Activated T-cell treated with anti-CD3 and anti-CD28 coated beads, Interleukin-2, amount 50 U/mL, for 4 hours (primary cell): Measurements from ENCODE around the gene DLG2. TPM values are rescaled to one million over a fixed set of nuclear protein-coding genes. Genes with fewer than 3 reads are reported as not detected.

ENCODE experiments used
- ATAC-seq, 2 donors: fragments of 200-7000 bp; cut with Tn5 transposase; one replicate each; pipeline ENCODE4 v1.10.0; 2021
- DNase-seq: peaks from one replicate; pipeline ENCODE4 v3.0.0-alpha.2; 2020
- H3K27me3 Mint-ChIP-seq: one replicate; pipeline ENCODE4 v1.8.0; 2021; ENCODE audit warnings: low read depth, mixed read lengths
- H3K36me3 Mint-ChIP-seq: one replicate; pipeline ENCODE4 v1.8.0; 2022; ENCODE audit warnings: mixed read lengths; ENCODE audit not compliant: insufficient read depth
- H3K4me1 Mint-ChIP-seq: one replicate; pipeline ENCODE4 v1.8.0; 2021; ENCODE audit warnings: low read depth, mixed read lengths
- H3K4me3 Mint-ChIP-seq: one replicate; pipeline ENCODE4 v1.8.0; 2021; ENCODE audit warnings: mild to moderate bottlenecking, moderate library complexity, mixed read lengths
- H3K9me3 Mint-ChIP-seq: one replicate; pipeline ENCODE4 v1.8.0; 2021; ENCODE audit warnings: mixed read lengths
- total RNA-seq, 3 donors: library from RNA; stranded (reverse); gene quantifications; one replicate each; pipeline ENCODE4 v1.2.1, GENCODE V29; 2021

DLG2 gene
- total RNA-seq, 3 donors from 2014 or later = 0.54 to 1.3 (median 0.58) TPM

DNA sequence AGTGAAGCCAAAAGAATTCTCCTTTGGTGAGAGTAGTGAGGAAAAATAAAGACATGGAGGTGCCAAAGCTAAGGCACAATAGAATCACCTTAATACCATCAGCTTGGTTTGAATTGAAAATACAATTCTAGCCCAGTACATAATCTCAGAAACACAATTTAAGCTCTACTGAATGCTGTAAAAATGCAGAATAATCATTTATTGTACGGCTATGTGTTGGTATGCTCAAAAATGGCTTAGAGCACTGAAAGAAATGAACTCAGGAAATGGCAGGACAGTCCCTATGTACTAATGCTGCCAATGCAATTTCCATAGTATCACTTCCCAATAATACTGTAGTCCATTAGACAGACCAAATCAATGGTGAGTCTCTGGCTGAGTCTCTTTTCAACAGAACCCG lies 798.5 kb downstream of the DLG2 start:
- ATAC-seq = no peak
- no peaks in the 10 kb centered on the region for H3K36me3 Mint-ChIP-seq
- no peak for DNase-seq
- H3K4me1 Mint-ChIP-seq = no peaks in the 10 kb centered on the region
- no peaks in the 10 kb centered on the region for H3K27me3 Mint-ChIP-seq
- no peak overlapping the region for H3K4me3 Mint-ChIP-seq
- peaks cover 16% of the 10 kb centered on the region for H3K9me3 Mint-ChIP-seq

DNA sequence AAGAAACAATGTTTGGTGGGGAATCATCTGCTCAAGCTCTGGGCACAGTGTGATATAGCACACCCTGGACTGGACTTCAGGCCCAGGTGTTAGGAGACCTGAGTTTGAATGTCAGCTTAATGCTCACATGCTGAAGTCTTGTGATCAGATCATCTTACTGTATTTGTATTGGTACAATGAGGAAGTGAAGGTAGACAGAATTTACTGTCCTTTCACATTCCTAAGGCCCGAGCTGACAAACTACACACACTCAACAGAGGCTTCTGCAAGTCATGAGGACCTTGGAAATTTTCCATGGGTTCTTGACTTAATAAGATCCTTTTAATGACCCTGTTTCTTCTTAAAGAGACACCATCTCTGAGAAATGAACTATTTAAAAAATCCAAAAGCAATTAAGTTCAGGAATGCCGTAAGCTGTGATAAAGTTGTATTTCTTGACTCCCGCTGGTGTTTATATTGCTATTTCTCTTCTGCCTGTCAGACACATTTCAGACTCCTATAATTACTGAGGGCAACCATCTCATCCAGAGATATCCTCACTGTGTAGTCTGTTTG lies 802.0 kb downstream of the DLG2 start:
- Mint-ChIP-seq H3K27me3 (no peaks in the 10 kb centered on the region), H3K36me3 (no peaks in the 10 kb centered on the region), H3K4me3 (no peak overlapping the region), H3K4me1 (no peaks in the 10 kb centered on the region), H3K9me3 (peaks cover 13% of the 10 kb centered on the region)
- no peak for ATAC-seq
- no peak for DNase-seq

DNA sequence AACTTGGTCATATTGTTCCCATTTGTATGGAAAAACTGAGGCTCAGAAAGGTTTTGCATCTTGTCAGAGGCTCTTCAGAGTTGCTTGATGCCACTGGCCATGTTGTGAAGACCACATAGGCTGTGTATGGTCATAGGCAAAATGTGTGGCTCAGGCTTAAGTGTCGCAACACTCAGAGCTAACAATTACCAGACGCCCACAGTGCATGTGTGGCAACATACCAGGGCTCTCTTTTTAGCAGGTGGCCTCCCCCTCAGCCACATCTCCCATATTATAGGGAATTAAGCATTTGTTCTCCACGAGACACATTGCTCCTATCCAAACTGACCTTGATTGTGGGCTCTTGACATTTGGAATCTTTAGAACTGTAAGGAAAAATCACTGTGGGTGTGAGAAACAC lies 802.5 kb downstream of the DLG2 start:
- Mint-ChIP-seq H3K4me3 (no peak overlapping the region), H3K36me3 (no peaks in the 10 kb centered on the region), H3K4me1 (no peaks in the 10 kb centered on the region), H3K27me3 (no peaks in the 10 kb centered on the region), H3K9me3 (peaks cover 13% of the 10 kb centered on the region)
- DNase-seq (no peak), ATAC-seq (no peak)

DNA sequence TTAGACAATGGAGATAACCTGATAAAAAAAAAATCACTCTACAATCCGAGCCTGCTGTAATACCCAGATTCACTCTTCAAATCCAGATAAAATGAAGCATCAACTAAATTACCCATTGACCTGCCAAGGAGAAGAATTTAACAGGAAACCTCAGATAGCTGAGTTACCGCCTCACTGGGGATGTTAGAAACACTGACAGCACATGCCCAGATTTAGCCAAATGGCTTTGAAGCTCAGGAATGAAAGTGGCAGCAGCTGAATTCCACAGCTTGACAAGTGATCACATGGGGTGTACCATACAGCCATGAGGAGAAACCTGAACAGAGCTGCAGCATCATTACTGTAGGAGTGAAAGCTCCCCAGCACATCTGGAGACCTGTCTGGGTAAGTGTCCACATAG lies 807.6 kb downstream of the DLG2 start:
- no peak for ATAC-seq
- H3K4me1 Mint-ChIP-seq = no peaks in the 10 kb centered on the region
- no peak for DNase-seq
- peaks cover 7% of the 10 kb centered on the region for H3K9me3 Mint-ChIP-seq
- H3K4me3 Mint-ChIP-seq = no peak overlapping the region
- no peaks in the 10 kb centered on the region for H3K36me3 Mint-ChIP-seq
- no peaks in the 10 kb centered on the region for H3K27me3 Mint-ChIP-seq

DNA sequence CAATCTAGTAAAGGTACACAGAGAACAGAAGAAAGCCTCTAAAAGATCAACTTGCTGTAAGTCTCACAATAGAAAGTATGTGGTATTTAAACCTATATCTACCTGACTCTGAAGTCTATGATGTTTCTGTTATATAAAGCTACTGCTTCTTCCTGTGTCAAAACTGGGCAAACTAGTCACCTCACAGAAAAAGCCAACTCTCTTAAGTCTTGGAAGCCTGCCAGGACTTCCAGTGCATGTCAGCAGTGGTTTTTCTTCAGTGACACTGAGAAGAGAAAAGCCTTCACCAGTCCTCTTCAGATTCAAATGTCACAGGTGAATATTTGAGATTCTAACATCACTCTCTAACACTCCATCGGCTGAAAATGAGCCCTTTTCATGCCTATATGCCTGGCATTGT lies 808.0 kb downstream of the DLG2 start:
- no peak for ATAC-seq
- Mint-ChIP-seq H3K36me3 (no peaks in the 10 kb centered on the region), H3K27me3 (no peaks in the 10 kb centered on the region), H3K9me3 (peaks cover 11% of the 10 kb centered on the region), H3K4me3 (no peak overlapping the region), H3K4me1 (no peaks in the 10 kb centered on the region)
- DNase-seq = no peak

DNA sequence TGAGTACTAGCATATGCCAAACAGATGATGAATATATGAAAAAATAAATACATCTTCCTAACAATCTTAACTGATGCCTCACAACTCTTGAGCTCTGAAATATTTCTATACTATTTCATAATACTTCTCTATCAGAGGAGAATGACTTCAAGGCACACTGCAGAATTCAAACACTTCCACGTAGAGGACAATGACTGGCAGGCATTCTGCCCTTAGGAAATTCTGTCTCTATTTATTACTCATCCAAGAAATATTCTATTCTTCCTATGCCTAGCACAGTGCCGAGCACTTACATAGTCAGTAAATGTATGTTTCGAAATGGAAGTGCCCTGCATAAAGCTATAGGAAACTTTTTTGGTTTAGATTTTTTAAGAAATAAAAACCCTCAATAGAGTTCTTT lies 809.1 kb downstream of the DLG2 start:
- H3K27me3 Mint-ChIP-seq = no peaks in the 10 kb centered on the region
- ATAC-seq (no peak), DNase-seq (no peak)
- peaks cover 19% of the 10 kb centered on the region for H3K9me3 Mint-ChIP-seq
- H3K4me1 Mint-ChIP-seq = no peaks in the 10 kb centered on the region
- no peak overlapping the region for H3K4me3 Mint-ChIP-seq
- H3K36me3 Mint-ChIP-seq = no peaks in the 10 kb centered on the region

DNA sequence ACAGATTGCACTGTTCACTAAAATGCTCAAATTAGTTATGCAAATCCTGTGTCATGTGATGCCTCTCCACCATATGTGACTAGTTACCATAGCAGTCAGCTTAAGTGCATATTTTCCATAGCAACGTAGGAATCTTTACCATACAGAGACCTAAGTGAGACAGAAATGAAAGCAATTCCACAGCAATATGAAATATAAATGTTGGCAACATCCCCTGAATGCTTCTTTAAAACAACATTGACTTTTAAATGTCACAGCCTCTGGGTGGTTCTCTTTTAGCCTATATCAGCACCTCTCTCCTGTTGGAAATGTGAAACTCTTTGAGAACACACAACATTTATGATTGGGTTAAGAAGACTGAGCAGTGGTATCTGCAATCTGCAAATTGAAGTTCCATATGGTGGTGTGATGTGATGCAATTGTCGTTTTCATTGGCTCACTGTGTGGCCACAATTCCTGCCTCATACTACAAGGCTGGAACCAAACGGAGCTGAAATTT lies 814.6 kb downstream of the DLG2 start:
- peaks cover 30% of the 10 kb centered on the region for H3K9me3 Mint-ChIP-seq
- H3K4me3 Mint-ChIP-seq = no peak overlapping the region
- no peak for ATAC-seq
- no peaks in the 10 kb centered on the region for H3K27me3 Mint-ChIP-seq
- H3K36me3 Mint-ChIP-seq = no peaks in the 10 kb centered on the region
- H3K4me1 Mint-ChIP-seq = no peaks in the 10 kb centered on the region
- no peak for DNase-seq

DNA sequence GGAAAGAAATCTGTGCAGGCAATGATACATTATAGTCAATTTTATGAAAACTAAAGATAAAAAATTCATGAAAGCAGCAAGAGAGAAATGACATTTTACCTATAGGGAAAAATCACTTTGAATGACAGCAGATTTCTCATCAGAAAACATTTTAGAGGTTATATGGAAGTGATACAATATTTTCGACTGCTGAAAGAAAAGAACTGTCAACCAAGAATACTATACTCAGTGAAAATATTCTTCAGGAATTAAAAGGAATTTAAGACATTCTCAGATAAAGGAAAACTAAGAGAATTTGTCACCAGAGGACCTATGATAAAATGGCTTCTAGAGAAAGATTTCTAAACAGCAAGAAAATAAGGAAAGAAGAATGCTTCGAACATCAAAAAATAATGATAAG lies 820.8 kb downstream of the DLG2 start:
- Mint-ChIP-seq H3K9me3 (peaks cover 34% of the 10 kb centered on the region), H3K4me1 (no peaks in the 10 kb centered on the region), H3K36me3 (no peaks in the 10 kb centered on the region), H3K27me3 (no peaks in the 10 kb centered on the region), H3K4me3 (no peak overlapping the region)
- no peak for ATAC-seq
- no peak for DNase-seq

DNA sequence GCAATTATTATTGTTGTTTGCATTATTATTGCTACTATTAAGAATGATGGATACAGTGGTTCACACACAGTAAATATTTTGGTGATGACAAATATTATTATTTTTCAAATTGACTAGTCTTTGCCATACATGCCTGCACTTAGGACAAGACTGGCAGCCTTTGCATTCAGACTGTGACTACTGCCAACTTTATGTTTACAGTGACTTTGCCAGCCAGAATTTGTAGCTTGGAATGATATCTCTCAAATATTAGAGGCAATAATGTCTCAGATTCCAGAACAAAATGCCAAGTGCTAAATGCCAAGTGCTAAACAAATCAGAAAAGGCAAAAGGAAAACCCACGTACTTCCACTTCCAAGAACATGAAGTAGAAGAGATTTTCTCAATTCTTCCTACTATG lies 823.1 kb downstream of the DLG2 start:
- Mint-ChIP-seq H3K4me3 (no peak overlapping the region), H3K4me1 (no peaks in the 10 kb centered on the region), H3K36me3 (no peaks in the 10 kb centered on the region), H3K9me3 (peaks cover 32% of the 10 kb centered on the region), H3K27me3 (no peaks in the 10 kb centered on the region)
- DNase-seq (no peak), ATAC-seq (no peak)

DNA sequence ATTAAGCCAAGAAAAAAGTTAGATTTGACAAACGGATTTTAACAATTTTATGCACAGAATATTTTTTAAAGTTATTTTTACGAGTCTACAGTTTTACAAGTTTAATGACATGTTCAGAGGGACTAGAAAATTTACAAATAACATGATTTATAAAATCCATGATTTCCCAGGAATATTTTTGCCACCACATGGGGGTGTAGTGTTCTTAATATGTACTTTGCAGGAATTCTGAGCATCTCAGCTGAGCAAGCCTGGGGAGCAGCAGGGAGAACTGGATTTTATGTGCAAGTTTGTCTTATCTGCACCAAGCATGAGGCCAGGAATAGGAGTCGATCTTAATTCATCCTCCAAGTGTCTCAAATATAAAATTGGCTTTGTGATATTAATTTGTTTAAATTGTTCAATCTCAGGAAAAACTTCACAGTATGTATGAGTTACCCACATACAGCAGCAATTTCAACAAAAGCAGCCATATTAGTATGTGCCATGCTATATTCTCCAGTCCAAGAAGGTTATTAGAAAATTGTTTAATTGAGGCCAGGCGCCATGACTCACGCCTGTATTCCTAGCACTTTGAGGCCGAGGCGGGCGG lies 826.3 kb downstream of the DLG2 start:
- Mint-ChIP-seq H3K4me1 (no peaks in the 10 kb centered on the region), H3K36me3 (no peaks in the 10 kb centered on the region), H3K27me3 (no peaks in the 10 kb centered on the region), H3K9me3 (peaks cover 29% of the 10 kb centered on the region), H3K4me3 (no peak overlapping the region)
- ATAC-seq = no peak
- no peak for DNase-seq

DNA sequence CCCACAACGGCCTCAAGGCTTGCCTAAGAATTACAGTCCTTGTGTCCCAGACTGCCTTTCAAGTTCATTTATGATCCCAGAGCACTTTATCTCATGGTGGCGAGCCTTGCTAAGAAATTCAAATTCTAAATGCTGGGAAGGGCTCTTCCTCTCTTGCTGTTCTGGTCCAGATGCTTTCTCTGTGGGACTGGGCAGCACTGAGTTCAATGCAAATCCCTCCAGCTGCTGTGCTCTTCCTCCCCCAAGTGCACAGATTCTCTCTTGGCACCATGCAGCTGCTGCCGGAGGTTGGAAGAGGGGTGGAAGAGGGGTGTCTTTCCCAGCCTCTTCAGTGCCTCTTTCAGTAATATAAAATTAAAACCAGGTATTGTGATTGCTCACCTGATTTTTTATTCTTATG lies 828.0 kb downstream of the DLG2 start:
- Mint-ChIP-seq H3K4me1 (no peaks in the 10 kb centered on the region), H3K9me3 (peaks cover 16% of the 10 kb centered on the region), H3K36me3 (no peaks in the 10 kb centered on the region), H3K27me3 (no peaks in the 10 kb centered on the region), H3K4me3 (no peak overlapping the region)
- no peak for ATAC-seq
- DNase-seq = no peak

DNA sequence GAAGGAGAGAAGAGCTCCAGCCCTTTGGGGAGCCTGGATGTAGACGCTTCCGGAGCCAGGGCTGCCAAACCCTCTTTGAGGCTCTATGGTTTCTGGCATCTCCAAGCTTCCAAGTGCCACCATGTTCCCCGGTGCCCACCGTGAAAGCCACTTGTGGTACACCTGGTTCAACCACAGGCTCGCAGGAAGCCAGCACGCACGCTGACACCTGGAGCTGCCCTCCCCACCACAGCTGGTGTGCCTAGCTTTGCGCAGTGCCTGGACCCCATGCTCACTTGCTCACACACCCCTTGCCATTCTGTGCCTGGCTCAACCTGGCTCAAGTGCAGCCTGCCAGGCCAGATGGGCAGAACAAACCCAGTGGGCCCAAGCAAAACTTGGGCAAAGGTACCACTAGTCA lies 831.4 kb downstream of the DLG2 start:
- no peak for ATAC-seq
- no peaks in the 10 kb centered on the region for H3K27me3 Mint-ChIP-seq
- no peaks in the 10 kb centered on the region for H3K4me1 Mint-ChIP-seq
- DNase-seq = no peak
- no peaks in the 10 kb centered on the region for H3K36me3 Mint-ChIP-seq
- no peak overlapping the region for H3K4me3 Mint-ChIP-seq
- peaks cover 40% of the 10 kb centered on the region for H3K9me3 Mint-ChIP-seq

DNA sequence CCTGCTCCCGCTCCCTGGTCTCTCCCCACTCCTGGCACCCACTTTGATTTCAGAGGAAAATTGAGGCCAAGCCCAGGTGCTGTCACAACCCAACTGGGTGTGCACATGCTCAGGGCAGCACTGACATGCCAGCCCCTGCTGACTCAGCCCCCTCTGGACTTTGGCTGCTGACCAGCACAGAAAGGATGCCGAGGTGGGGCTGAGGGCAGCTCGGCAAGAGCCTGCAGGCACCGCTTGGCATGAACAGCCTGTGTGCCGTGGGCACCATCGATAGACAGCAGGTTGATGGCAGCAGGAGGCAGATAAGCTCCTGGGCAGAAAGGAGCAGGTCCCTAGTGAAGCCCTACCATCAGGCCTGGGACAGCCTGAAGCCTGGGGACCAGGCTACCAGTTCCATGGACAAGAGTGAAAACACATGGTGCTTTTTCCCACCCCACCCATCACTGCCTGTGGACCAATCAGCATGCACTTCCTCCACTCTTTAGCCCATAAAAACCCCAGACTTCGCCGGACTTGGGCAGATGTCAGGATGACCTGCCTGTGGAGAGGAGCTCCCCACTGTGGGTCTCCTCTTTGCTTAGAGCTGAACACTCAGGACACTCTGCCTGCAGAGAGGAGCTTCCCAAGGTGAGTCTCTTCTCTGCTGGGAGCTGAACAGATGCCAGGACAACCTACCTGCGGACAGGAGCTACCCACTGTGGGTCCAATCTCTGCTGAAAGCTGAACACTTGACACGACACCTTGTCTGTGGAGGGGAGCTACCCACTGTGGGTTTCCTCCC lies 832.3 kb downstream of the DLG2 start:
- H3K4me3 Mint-ChIP-seq = no peak overlapping the region
- DNase-seq (no peak), ATAC-seq (no peak)
- H3K9me3 Mint-ChIP-seq = peaks cover 42% of the 10 kb centered on the region
- H3K4me1 Mint-ChIP-seq = no peaks in the 10 kb centered on the region
- no peaks in the 10 kb centered on the region for H3K36me3 Mint-ChIP-seq
- H3K27me3 Mint-ChIP-seq = no peaks in the 10 kb centered on the region

DNA sequence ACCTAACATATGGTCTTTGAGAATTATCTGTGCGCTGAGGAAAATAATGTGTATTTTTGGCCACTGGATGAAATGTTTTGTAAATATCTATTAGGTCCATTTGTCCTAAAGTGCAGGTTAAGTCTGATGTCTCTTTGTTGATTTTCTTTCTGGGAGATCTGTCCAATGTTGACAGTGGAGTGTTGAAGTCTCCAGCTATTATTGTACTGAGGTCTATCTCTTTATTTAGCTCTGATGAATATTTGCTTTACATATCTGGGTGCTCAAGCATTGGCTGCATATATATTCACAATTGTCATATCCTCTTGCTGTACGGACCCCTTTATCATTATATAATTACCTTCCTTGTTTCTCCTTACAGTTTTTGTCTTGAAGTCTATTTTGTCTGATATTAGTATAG lies 833.8 kb downstream of the DLG2 start:
- peaks cover 42% of the 10 kb centered on the region for H3K9me3 Mint-ChIP-seq

DNA sequence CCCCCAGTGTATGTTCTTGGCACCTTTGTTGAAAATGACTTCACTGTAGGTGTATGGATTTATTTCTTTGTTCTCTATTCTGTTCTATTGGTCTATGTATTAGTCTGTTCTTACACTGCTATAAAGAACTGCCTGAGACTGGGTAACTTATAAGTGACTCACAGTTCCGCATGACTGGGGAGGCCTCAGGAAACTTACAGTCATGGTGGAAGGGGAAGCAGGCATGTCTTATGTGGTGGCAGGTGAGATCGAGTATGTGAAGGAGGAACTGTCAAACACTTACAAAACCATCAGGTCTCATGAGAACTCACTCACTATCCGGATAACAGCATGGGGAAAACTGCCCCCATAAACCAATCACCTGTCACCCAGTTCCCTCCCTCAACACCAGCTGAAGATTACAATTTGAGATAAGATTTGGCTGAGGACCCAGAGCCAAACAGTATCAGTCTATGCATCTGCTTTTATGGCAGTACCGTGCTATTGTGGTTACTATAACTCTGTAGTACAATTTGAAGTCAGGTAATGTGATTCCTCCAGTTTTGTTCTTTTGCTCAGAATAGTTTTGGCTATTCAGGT lies 836.2 kb downstream of the DLG2 start:
- no peaks in the 10 kb centered on the region for H3K36me3 Mint-ChIP-seq

More for the DNA sequence above, 833.8 kb downstream of the DLG2 start:
- ATAC-seq (no peak), DNase-seq (no peak)
- H3K4me3 Mint-ChIP-seq = no peak overlapping the region
- no peaks in the 10 kb centered on the region for H3K27me3 Mint-ChIP-seq
- no peaks in the 10 kb centered on the region for H3K36me3 Mint-ChIP-seq
- no peaks in the 10 kb centered on the region for H3K4me1 Mint-ChIP-seq

More for the DNA sequence above, 836.2 kb downstream of the DLG2 start:
- no peaks in the 10 kb centered on the region for H3K4me1 Mint-ChIP-seq
- no peaks in the 10 kb centered on the region for H3K27me3 Mint-ChIP-seq
- peaks cover 36% of the 10 kb centered on the region for H3K9me3 Mint-ChIP-seq
- peak in 1 of 2 donors; percentile 27 for ATAC-seq
- no peak for DNase-seq
- H3K4me3 Mint-ChIP-seq = no peak overlapping the region
